ENCODE measurements around the gene KCTD21.

The KCTD21 gene

GRCh38 chr11:78219493-78220217 lies 31.2 kb upstream of the KCTD21 start:
- peak in 5 of 56 donors; percentile 5 to 24 (median 12) for DNase-seq

GRCh38 chr11:78218707-78219492 lies 30.5 kb upstream of the KCTD21 start:
- no peak for DNase-seq

- no peak for DNase-seq
These were observed 29.5 kb upstream of the KCTD21 start for GRCh38 chr11:78217650-78218541.

- DNase-seq, result no peak
These were observed 28.3 kb upstream of the KCTD21 start for GRCh38 chr11:78216571-78217287.

GRCh38 chr11:78216021-78216420 lies 27.6 kb upstream of the KCTD21 start:
- no peak for DNase-seq

GRCh38 chr11:78214331-78215194 lies 26.1 kb upstream of the KCTD21 start:
- no peak for DNase-seq

GRCh38 chr11:78213526-78214330 lies 25.3 kb upstream of the KCTD21 start:
- DNase-seq, result no peak

- DNase-seq, result peak in 22 of 56 donors; percentile 14 to 49 (median 24)
These were observed 24.4 kb upstream of the KCTD21 start for GRCh38 chr11:78212586-78213371.

- no peak for DNase-seq
These were observed 23.1 kb upstream of the KCTD21 start for GRCh38 chr11:78211565-78211964.

- DNase-seq, result no peak
These were observed 21.7 kb upstream of the KCTD21 start for GRCh38 chr11:78210000-78210608.

GRCh38 chr11:78209478-78209877 lies 21.1 kb upstream of the KCTD21 start:
- DNase-seq, result no peak

- no peak for DNase-seq
These were observed 20.1 kb upstream of the KCTD21 start for GRCh38 chr11:78208257-78209165.

- DNase-seq, result no peak
These were observed 19.3 kb upstream of the KCTD21 start for GRCh38 chr11:78207532-78208256.

- DNase-seq, result no peak
These were observed 17.3 kb upstream of the KCTD21 start for GRCh38 chr11:78205691-78206090.

GRCh38 chr11:78205256-78205655 lies 16.8 kb upstream of the KCTD21 start:
- no peak for DNase-seq

GRCh38 chr11:78203184-78203583 lies 14.8 kb upstream of the KCTD21 start:
- no peak for DNase-seq

Data from nucleus accumbens (tissue), 56 donors.